ENCODE measurements around the gene AGAP5. TPM values are rescaled to one million over a fixed set of nuclear protein-coding genes. Genes with fewer than 3 reads are reported as not detected.

The AGAP5 gene
- total and polyA plus RNA-seq, 9 of the 15 experiments (the other 6 are each of a cell fraction or from before 2014, with no cell fraction given) = 0.32 to 7.5 (median 5.3) TPM

GRCh38 chr10:73625884-73626752, 71.8 kb downstream of the AGAP5 start (continued):
- TF ChIP-seq SIX5 (IDR thresholded peaks at IDR 0.05; ENCODE audit: borderline replicate concordance in 1 of 2, insufficient read depth in 1 of 2, low read depth in 1 of 2, low read length in 2 of 2) (peak; percentile 20 to 22; a peak in 1 of 4 replicates), RUNX1 (IDR thresholded peaks at IDR 0.05; ENCODE audit: low read depth) (no peak), DDX20 (tag; IDR thresholded peaks at IDR 0.05; ENCODE audit: low read depth) (no peak), ARID4B (CRISPR knock-in tag; IDR thresholded peaks at IDR 0.05) (peak; percentile 92), ZNF184 (CRISPR knock-in tag; IDR thresholded peaks at IDR 0.05) (no peak), MCM7 (IDR thresholded peaks at IDR 0.05) (no peak), YBX1 (IDR thresholded peaks at IDR 0.05) (no peak), MXI1 (IDR thresholded peaks at IDR 0.05; ENCODE audit: low read depth, low read length) (peak; percentile 100), ZBTB40 (IDR thresholded peaks at IDR 0.05) (0 out of 2 replicates have a peak, but pooled peaks have one; percentile 41), ZBTB40 (CRISPR knock-in tag; IDR thresholded peaks at IDR 0.05) (no peak), NCOA4 (IDR thresholded peaks at IDR 0.05; ENCODE audit: partially characterized antibody) (no peak)
